ENCODE results near the gene P2RY8. TPM values are rescaled to one million over a fixed set of nuclear protein-coding genes. Genes with fewer than 3 reads are reported as not detected.

P2RY8 gene
- total RNA-seq, 1 donor from 2014 or later: not detected

DNA sequence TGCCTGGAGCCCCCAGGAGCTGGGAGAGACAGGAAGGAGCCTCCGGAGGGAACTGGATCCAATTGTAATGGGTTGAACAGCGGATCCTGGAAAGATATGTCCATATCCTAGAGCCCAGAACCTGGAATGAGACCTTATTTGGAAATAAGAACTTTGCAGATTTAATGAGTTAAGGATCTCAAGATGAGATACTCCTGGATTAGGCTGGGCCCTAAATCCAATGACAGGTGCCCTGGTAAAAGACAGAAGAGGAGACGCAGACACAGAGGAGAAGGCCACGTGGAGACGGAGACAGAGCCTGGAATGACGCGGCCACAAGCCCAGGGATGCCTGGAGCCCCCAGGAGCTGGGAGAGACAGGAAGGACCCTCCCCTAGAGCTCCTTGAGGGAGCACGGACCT is 34.1 kb downstream of the P2RY8 start:
- TF ChIP-seq, protein P1, sequence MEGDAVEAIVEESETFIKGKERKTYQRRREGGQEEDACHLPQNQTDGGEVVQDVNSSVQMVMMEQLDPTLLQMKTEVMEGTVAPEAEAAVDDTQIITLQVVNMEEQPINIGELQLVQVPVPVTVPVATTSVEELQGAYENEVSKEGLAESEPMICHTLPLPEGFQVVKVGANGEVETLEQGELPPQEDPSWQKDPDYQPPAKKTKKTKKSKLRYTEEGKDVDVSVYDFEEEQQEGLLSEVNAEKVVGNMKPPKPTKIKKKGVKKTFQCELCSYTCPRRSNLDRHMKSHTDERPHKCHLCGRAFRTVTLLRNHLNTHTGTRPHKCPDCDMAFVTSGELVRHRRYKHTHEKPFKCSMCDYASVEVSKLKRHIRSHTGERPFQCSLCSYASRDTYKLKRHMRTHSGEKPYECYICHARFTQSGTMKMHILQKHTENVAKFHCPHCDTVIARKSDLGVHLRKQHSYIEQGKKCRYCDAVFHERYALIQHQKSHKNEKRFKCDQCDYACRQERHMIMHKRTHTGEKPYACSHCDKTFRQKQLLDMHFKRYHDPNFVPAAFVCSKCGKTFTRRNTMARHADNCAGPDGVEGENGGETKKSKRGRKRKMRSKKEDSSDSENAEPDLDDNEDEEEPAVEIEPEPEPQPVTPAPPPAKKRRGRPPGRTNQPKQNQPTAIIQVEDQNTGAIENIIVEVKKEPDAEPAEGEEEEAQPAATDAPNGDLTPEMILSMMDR (IDR thresholded peaks at IDR 0.05; ENCODE audit: insufficient read depth, low read length, severe bottlenecking): no peak
- FAIRE-seq: no peak

DNA sequence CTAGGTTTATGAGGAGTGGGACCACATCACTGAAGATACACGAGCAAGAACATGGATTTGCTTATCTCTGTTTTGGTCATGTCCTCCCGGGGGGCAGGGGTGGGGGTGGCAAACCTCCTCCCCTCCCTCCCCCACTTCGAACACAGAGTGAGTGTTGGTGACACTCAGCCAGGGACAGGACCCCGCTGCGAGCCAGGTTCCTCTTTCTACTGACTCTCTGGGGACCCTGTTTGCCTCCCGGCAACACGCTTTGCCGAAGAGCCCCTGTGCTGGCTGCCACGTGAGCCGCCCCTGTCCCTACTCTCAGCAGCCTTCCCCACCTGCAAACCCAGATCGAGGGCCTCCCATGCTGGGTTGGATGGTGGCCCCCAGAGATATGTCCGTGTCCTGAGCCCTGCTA is 34.7 kb downstream of the P2RY8 start:
- H3K36me3 ChIP-seq (ENCODE audit: control insufficient read depth, insufficient read depth, low read length): no peaks in the 10 kb centered on the region
- DNase-seq (ENCODE audit: low read depth) (no peak), FAIRE-seq (no peak)
- H3K4me3 ChIP-seq (ENCODE audit: low read depth, low read length): no peak overlapping the region
- H3K27me3 ChIP-seq (ENCODE audit: control insufficient read depth, insufficient read depth, low read length): no peaks in the 10 kb centered on the region
- TF ChIP-seq, protein P1 (IDR thresholded peaks at IDR 0.05; ENCODE audit: insufficient read depth, low read length, severe bottlenecking): no peak

More for the DNA sequence above, 34.1 kb downstream of the P2RY8 start:
- Histone ChIP-seq H3K27me3 (ENCODE audit: control insufficient read depth, insufficient read depth, low read length) (no peaks in the 10 kb centered on the region), H3K36me3 (ENCODE audit: control insufficient read depth, insufficient read depth, low read length) (no peaks in the 10 kb centered on the region), H3K4me3 (ENCODE audit: low read depth, low read length) (no peak overlapping the region)
- no peak for DNase-seq (ENCODE audit: low read depth)

DNA sequence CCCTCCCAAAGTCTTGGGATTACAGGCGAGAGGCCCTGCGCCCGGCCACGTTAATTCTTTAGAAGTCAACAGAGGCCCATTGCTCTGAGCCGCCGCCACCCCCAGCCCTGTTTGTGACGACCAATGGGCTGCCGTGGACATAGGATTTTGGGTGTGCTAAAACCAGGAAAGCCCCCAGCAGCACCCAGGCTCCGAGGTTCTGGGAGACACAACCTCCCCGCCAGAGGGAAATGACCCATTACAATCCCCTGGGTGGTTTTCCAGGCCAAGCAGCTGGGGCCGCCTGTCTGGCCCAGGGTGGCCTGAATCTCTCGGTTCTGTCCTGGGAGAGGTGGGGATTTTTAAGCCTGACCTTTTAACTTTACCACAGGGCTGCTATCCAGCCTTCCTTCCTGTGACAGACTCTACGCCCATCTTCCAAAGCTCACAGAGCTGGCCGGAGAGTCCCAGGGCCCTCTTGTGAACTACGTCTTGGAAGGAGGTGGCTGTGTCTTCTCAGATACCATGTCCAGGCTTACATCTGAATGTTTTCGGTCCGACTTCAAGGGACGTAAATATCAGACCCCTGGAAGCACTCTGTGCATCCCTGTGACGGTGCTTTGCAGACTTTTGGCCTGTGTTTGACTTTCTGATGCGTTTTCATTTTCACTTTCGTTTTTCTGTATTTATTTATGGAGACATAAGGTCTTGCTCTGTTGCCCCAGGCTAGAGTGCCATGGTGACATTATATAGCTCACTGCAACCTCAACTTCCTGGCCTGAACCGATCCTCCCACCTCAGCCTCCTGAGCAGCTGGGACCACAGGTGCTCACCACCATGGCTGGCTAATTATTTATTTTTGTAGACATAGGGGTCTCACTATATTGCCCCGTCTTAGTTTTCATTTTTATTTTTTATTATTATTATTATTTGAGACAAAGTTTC is 36.0 kb downstream of the P2RY8 start:
- no peak for DNase-seq (ENCODE audit: low read depth)
- Histone ChIP-seq H3K36me3 (ENCODE audit: control insufficient read depth, insufficient read depth, low read length) (no peaks in the 10 kb centered on the region), H3K4me3 (ENCODE audit: low read depth, low read length) (no peak overlapping the region), H3K27me3 (ENCODE audit: control insufficient read depth, insufficient read depth, low read length) (no peaks in the 10 kb centered on the region)
- no peak for FAIRE-seq
- TF ChIP-seq, protein P1 (IDR thresholded peaks at IDR 0.05; ENCODE audit: insufficient read depth, low read length, severe bottlenecking): no peak

- TF ChIP-seq, protein P1 (IDR thresholded peaks at IDR 0.05; ENCODE audit: insufficient read depth, low read length, severe bottlenecking): no peak
- DNase-seq (ENCODE audit: low read depth) (no peak), FAIRE-seq (no peak)
- H3K27me3 ChIP-seq (ENCODE audit: control insufficient read depth, insufficient read depth, low read length): no peaks in the 10 kb centered on the region
- H3K36me3 ChIP-seq (ENCODE audit: control insufficient read depth, insufficient read depth, low read length): no peaks in the 10 kb centered on the region
- H3K4me3 ChIP-seq (ENCODE audit: low read depth, low read length): no peak overlapping the region
Measured at GRCh38 chrX:1496076-1496475, 40.9 kb downstream of the P2RY8 start.

- no peak overlapping the region for H3K4me3 ChIP-seq (ENCODE audit: low read depth, low read length)
- H3K36me3 ChIP-seq (ENCODE audit: control insufficient read depth, insufficient read depth, low read length): no peaks in the 10 kb centered on the region
- DNase-seq (ENCODE audit: low read depth) (no peak), FAIRE-seq (no peak)
- TF ChIP-seq, protein P1 (IDR thresholded peaks at IDR 0.05; ENCODE audit: insufficient read depth, low read length, severe bottlenecking): no peak
- no peaks in the 10 kb centered on the region for H3K27me3 ChIP-seq (ENCODE audit: control insufficient read depth, insufficient read depth, low read length)
Measured at GRCh38 chrX:1493877-1494510, 43.0 kb downstream of the P2RY8 start.
